ENCODE data around the gene GPR18.

DNA sequence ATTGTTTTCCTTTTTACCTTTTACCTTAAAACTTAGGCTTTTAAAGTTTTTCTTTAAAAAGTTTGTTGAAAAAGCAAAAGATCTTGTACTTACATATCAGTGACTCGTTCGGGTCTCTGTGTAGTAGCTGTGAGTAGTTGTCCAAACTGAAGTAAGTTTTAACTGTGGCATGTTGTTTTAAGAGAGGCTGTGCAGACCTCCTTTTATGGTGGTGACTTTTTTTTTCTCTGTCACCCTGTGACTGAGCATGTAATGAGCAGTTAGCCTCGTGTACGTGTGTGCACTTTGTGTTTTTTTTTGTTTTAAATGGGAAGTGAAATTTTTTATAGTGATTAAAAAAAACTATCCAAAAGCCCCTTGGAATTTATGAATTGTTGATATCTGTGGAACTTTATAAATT, 49.1 kb upstream of the GPR18 start, which contains the start of gene GPR183:
- TF ChIP-seq FOXP2 (optimal IDR thresholded peaks at IDR 0.05; ENCODE audit: control extremely low read depth, extremely low read length, insufficient read depth) (no peak), POLR2AphosphoS5 (IDR thresholded peaks at IDR 0.05; ENCODE audit: borderline replicate concordance, low read depth, low read length) (no peak)

All from SK-N-MC (cell line).